Activated CD4-positive, alpha-beta T cell treated with anti-CD3 and anti-CD28 coated beads, Interleukin-2, amount 50 U/mL, for 1 hour (primary cell): ENCODE results near the gene MAD1L1.
"Not testable (repeated sequence)": the region's sequence is repeated elsewhere in the genome, so short reads cannot be mapped to it uniquely, and the experiment has no call there.

ENCODE experiments used
- DNase-seq: peaks from one replicate; pipeline ENCODE4 v3.0.0-alpha.2; 2020

Gene MAD1L1

DNA sequence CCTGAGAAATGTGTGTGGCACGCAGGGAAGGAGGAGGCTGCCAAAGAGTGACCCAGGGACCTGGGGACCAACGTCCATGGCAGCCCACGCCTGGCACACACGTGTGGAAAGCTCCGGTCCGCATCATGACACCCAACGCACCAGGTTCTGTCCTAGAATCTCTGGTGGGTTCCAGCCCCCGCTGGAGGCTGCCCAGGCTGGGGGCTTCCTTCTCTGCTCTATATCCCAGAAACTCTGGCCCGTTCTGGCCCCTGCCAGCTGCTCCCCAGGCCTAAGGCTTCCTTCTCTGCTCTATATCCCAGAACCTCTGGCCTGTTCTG, 300.8 kb downstream of the MAD1L1 start:
- DNase-seq = no peak

DNA sequence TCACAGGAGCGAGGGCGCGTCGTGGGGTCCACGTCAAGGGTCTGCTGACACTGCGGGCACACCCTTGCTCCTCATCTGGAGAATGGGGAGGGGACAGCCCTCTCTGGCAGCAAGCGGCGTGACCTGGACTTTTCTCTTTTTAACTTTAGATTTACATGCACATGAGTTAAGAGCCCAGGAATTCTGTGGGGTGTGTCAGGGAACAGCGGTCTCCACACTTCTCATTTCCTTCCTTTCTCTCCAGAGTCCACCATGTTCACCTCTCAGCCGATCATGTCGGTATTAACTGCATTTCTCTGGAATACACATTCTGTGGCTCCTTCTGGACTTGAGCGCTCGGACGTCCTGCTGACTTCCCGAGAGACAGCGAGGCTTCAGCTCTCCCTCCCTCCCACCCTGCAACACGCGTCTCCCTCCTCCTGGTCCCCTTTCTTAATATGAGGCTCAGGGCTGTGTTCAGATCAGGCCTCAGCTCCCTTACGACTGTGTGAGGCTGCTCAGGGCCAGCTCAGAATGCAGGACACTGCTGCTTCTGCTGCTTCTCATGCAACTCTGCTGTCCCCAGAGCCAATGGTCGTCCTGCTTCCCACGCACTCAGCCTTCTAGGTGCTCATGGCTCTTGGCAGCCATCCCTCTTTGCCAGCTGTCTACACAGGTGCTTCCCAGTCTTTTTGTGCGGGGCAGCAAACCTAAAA, 301.3 kb downstream of the MAD1L1 start:
- DNase-seq = no peak

DNA sequence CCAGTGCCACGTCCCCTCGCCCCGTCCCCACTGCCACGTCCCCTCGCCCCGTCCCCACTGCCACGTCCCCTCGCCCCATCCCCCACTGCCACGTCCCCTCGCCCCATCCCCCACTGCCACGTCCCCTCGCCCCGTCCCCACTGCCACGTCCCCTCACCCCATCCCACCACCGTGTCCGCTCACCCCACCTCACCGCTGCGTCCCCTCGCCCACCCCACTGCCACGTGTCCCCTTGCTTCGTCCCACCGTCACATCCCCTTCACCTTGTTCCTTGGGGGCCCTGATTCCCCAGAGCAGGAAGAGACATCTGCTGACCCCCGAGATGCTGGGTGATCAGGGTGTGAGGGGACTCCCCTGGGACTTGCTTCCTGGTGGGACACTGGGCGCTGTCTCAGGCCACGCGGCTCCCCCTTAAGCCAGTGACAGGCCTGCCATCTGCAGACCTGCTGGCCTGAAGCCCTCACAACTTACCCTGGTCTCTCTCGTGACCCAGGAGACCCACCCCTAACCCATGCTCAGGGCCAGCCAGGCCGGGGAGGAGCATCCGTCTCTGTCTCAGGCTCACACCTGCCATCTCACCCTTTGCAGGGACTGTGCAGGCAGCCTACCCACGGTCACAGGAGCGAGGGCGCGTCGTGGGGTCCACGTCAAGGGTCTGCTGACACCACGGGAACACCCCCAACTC, 302.2 kb downstream of the MAD1L1 start:
- DNase-seq = no peak

DNA sequence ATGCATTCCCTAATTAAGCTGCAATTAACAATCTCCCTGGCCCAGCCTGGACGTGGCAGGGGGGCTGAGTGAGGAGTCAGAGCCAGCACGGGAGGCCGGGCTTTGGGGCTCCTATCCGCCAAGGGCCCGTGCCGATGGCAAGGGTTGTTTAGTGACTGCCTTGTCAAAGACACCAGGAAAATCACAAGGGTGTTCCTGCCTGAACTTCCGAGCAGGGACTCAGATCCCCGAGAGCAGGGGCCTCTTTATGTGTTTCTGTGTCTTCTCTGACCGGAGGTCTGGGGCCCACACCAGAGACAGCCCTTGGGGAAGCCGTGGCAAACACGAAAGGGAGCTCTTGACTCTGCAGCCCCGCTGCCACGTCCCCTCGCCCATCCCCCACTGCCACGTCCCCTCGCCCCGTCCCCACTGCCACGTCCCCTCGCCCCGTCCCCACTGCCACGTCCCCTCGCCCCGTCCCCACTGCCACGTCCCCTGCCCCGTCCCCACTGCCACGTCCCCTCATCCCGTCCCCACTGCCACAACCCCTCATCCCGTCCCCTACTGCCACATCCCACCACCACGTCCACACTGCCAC, 303.3 kb downstream of the MAD1L1 start:
- DNase-seq = not testable (repeated sequence)

DNA sequence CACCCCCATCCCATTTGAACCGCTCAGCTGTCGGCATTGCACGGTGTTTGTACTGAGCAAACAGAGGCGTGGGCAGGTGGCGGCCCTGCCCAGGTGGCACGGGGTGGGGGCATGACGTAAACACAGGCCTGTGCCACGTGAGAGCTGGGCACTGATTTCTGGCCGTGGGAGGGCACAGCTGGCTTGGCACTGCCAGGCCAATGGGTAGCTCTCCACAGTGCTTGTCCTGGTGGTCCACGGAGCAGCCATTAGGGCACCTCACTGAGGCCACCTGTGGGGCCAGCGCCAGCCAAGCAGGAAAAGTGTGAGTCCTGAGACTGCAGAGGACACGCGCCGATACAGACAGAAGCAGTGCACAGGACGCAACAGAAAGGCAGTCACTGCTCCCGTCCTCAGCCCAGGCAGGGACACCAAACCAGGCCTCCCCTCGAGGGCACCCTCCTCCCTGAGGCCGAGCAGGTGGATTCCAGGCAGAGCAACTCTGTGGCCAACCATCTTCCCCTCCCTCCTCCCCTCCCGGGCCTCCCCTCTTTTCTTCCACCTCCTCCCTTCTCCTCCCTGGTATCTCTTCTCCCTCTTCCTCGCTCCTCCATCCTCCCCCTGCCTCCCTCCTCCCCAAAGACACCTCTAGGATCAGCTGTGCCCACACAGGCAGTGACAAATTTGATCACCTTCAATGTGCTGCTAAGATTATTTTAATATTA, 303.9 kb downstream of the MAD1L1 start:
- no peak for DNase-seq

DNA sequence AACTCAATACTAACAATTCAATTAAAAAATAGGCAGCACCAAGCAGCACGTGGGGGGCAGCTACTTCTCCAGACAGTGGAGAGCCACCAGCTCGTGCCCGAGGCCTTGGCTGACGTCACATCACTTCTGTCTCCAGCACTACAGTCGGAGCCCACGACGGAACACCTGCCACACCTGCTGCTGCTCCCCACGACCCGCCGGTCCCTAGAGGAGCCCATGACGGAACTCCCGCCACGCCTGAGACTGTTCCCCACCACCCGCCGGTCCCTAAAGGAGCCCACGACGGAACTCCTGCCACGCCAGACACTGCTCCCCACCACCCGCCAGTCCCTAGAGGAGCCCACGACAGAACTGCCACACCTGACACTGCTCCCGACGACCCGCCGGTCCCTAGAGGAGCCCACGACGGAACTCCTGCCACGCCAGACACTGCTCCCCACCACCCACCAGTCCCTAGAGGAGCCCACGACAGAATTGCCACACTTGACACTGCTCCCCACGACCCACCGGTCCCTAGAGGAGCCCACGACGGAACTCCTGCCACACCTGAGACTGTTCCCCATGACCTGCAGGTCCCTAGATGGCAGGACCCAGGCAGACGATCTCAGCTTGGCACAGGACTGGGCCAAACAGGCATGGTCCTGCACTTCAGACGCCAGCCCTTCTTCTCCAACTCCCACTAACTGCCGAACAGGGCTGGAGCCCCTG, 304.7 kb downstream of the MAD1L1 start:
- DNase-seq = no peak

DNA sequence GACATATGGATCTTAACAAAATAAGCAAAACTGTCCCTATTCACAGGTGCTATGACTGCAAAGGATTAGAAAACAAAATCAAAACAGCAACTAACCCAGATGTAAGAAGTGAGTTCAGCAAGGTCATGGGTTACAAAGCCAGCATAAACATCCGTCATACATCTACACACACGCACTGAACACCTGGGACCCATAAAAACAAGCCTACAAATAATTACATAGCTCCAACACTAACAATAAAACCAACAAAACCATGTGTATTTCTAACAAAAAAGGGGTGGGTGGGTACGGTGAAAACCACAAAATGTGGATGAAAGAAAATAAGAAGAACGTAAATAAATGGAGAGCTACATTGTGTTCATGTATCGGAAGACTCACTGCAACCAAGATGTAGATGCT, 305.8 kb downstream of the MAD1L1 start:
- no peak for DNase-seq

DNA sequence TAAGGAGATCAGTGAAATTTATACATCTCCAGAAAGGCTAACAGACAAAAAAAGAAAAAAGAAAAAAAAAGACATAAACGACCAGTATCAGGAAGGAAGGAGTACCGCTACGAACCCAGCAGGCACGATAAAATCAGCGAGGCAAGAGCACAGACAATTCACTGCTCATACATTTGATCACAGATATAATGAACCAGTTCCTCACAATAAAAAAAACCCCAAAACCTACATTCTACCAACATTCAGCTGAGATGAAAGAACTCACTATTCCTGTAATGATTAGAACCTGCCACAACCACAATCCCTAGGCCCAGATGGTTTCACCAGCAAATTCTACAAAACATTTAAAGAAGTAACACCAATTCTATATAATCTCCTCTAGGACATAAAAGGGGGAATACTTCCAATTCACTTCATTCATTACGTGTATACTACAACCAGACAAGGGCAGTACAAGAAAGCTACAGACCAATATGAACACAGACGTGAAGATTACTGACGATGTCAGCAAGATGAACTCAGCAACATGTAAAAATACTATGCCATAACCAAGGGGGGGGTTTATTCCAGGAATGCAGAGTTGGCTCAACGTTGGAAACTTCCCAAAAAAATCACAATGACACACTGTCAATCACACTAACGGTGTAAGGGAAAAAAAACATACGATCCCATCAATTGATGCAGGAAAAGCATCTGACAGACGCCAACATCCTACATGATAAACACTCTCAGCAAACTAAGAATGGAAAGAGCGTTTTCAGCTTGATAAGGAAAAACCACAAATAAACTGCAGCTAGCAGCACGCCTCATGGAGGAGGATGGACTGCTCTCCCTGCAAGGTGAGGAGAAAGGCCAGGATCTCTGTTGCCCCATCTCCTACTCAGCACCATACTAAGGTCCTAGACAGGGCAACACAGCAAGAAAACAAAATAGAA, 306.5 kb downstream of the MAD1L1 start:
- DNase-seq = peak; percentile 35

DNA sequence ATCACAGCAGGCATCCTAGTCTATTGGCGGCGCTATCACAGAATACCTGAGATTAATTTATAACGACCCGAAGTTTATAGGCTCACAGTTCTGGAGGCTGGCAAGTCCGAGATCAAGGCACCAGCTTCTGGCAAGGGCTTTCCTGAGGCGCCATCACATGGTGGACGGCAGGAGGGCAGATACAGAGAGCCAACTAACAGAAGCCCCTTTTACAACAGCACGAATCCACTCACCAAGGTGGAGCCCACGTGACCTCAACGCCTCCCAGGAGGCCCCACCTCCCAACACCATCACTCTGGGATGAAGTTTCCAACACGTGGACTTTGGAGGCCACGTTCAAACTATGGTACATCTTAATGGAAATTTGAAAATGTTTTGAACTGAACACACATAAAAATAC, 307.4 kb downstream of the MAD1L1 start:
- no peak for DNase-seq

DNA sequence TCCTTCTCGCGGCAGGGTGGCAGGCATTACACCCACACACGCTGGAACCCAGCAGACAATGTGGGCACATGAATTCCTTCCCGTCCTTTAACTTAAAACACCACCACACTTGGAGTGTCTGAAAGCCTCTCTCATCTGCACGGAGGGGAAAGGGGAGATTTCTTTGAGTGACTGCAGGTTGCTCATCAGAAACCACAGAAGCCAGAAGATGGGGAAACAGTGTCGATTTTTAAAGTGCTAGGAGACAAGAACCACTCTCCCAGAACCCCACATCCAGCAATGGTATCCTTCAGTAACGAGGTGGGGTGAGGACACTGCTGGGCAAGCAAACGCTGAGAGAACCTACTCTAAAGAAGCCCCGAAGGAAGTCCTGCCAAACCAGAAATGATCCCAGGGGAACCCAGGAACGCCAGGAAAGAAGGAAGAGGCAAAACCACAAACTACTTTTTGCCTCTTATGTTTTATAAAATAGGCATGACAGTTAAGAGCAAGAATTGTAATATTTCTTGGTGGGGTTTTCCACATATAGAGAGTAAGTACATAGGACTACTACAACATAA, 308.4 kb downstream of the MAD1L1 start:
- DNase-seq = no peak

DNA sequence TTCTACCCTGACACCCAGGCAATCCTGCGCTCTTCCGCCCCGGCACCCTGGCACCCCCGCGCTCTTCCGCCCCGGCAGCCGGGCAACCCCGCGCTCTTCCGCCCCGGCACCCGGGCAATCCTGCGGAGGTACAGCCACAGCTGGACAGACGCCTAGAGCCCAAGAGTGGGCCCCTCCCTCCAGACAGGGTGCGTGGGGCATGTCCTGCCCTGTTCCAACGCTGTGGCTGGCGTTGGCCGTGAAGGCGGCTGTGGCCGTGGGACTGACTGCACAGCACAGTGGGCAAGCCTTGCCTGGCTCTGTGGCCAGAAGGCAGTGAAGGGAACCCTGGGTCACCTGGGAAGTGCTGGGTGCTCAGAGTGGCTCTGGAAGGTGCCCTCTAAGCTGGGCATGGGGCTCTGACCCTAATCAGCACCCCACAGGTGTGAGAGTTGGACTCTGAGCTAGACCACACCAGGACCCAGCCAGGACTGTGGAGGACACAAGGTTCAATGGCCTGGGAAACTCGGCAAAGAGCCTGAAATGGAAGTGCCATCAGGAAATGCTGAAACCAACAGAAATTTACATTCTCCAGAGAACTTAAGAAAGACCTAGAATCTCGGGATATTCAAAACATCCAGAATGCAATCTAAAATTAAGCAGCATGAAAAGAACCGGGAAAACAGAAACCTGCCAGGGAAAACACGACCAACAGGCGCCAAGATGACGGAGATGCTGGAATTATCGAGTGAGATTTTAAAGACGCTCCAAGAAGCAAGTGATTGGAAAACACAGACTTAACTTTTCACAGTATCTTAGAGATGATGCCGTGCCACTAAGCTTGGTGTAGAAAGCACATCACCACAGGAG, 309.1 kb downstream of the MAD1L1 start:
- no peak for DNase-seq

DNA sequence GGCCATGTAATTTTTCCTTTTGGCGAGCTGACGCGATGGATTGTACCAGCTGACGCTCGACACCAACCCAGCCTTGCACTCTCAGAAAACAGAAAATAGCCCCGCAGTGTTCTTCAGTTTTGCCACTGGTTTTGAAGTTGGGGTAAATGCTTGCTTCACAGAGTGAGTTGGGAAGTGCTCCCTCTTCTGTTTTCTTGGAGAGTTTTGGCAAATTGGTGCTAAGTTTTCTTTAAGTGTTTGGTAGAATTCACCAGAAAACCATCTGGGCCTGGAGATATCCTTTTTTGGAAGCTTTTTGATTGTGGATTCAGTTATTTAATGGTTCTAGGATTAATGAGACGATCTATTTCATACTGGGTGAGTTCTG, 309.9 kb downstream of the MAD1L1 start:
- no peak for DNase-seq

DNA sequence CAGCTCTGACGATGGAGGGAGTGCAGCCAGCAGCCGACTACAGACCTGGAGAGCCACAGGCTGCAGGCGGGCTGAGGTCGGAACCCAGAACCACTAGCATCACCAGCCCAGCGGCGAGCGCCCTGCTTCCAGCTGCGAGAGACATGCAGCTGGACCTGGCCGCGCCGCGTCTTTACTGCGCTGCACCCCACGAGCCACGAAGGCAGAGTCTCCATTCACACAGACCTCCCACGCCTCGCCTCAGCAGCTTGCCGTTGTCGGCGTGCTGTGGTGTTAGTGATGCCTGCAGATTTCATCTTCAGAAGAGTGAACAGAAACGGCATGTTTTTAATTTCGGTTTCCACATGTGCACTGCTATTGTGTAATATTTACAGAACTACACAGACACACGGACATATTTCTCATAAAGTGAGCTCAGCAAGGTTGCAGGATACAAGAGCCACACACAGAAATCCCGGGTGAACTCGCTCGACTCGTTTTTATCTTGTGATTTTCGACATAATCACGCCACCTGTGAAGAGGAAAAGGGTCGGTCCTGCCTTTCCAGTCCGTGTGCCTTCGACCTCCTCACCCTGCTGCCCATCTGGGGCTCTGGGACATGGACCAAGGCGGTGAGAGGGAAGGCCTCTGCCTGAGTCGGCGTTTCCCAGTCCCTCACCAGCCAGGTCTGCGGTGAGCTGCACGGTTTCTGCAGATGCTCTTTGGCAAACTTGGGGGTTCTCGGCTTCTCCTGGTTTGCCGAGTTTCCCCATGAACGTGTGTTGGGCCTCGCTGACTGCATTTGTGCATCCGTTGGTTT, 310.5 kb downstream of the MAD1L1 start:
- no peak for DNase-seq

DNA sequence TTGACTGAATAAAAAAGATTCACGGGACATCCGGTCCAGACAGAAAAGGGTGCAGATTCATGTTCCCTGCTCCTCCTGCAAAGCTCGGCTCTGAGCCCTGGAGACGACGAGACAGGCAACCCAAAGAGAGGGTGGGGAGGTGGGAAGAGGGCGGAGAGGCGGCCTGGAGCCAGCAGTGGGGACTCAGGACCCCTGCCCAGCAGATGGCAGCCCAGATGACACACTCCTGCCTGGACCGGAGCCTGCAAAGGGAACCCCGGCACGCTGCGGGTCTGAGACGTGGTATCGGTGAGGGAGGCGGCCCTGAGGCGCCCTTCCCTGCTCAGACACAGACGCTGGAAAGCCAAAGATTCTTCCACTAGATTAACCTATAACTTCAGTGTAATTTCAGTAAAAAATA, 311.9 kb downstream of the MAD1L1 start:
- DNase-seq = no peak

DNA sequence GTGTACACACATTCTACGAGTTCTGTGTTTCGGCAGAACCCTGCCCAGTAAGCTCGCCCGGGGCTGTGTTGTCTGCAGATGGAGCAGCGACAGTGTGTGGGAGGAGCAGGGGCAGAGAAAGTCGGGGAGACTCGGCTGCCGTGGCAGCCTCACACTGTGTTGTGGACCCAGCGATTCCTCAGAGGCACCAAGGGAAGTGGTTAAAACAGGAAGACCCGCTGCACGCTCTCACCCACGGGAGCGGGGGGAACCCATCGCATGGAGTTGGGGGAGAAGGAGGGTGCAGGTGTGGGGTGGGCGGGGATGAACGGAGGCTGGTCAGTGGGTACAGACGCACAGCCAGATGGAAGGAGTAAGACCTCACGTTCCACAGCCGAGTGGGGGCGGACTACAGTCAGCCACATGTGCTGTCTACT, 312.5 kb downstream of the MAD1L1 start:
- peak; percentile 26 for DNase-seq

DNA sequence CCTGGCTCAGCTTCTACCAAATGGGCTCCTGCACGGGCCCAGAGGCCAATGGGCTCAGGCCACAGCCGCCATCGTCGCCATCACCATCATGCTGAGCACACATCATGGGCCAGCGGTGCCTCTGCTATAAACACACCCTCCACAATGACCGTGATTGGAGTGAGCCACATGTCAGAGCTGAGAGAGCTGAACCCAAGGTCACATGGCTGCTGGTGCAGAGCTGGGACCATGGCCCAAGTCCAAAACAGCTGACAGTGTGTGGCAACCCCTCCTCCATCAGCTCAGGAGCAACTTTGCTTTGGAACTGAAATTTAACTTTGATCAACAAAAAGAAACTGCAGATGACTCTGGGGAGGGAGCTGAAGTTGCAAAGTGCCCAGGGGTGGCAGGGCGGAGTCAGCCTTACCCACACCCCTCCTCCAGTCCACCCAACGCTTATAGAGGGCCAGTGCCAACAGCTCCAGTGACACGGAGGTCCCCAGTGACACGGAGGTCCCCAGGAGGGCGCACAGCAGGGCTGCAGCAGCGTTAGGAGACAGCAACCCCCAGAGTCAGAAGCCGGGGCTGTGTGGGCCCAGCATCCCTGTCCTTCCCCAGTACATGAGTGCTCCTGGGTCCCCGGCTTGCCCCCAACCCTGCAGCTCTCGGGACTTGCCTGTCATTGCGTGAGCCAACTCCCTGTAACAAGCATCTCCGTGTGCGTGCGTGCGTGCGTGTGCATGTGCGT, 313.0 kb downstream of the MAD1L1 start:
- DNase-seq = no peak

DNA sequence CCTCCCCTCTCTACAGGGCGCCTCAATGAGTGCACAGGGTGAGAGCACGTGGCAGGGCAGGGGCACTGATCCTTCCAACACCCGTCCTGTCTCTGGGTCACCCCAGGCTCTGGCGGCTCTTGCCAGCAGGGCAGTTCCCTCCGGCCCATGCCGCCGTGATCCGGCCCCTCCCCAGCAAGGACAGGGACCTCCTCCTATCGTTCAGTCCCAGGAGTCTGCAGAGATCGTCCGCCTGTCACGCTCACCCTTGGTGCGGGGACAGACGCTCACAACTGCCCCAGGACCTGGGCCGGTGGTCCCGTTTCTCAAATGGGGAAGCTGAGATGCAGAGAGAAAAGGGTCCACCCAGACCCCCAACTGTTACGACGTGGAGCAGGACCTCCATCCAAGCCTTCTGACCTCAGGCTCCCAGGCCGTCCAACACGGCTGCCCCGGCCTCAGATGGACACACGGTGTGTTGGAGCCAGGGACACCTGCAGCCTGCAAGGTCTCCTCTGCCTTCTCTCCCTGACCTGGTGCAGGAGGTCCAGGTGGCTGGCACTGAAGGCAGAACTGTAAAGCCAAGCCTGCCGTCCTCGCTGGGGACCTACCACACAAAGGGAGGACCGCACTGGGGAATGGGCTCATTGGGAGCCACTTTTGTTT, 313.7 kb downstream of the MAD1L1 start:
- DNase-seq = no peak

DNA sequence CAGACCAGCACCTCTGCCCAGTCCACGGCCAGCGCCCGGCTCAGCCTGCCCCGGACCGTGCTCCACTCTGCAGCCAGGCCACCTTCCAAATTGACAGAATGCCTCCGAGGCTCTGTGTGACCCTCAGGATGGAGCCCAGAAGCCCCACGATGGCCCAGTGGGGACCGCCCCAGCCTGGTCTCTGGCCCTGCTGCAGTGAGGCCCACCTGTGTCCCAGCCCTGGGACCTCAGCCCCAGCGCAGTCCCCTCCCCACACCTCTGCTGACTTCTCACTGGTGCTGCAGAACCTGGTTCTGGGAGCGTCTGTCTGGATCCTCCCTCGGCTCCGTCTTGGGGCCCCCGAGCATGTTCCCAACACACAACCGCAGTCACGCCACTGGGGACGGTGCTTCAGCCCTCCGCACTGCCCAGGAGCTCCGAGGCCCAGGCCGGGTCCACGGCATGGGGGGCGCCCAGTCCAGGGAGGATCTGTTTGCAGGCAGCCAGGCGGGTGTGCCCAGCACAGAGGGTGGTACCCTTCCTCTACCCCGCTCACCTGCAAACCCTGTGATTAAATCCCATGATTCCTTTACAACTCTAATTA, 314.6 kb downstream of the MAD1L1 start:
- DNase-seq = no peak
